WI38 (cell line): ENCODE results near the gene TOX2.

Source experiments
- H3K4me3 ChIP-seq: 2 replicates; pipeline ENCODE4 v1.5.1; 2011; ENCODE audit warnings: low read depth, mild to moderate bottlenecking, control low read depth, low read length
- TF ChIP-seq, protein P1 (sequence below): IDR thresholded peaks from 2 replicates; pipeline ENCODE4 v1.5.1; 2012; ENCODE audit warnings: low read depth, mild to moderate bottlenecking, control low read depth, low read length

Gene TOX2

GRCh38 chr20:43914311-43915210, at the start of gene TOX2:
Gene TOX2, plus strand, starts transcription at chr20:43914852. Its CDS starts 40 bp downstream, at chr20:43914892.
- TF ChIP-seq, protein P1, sequence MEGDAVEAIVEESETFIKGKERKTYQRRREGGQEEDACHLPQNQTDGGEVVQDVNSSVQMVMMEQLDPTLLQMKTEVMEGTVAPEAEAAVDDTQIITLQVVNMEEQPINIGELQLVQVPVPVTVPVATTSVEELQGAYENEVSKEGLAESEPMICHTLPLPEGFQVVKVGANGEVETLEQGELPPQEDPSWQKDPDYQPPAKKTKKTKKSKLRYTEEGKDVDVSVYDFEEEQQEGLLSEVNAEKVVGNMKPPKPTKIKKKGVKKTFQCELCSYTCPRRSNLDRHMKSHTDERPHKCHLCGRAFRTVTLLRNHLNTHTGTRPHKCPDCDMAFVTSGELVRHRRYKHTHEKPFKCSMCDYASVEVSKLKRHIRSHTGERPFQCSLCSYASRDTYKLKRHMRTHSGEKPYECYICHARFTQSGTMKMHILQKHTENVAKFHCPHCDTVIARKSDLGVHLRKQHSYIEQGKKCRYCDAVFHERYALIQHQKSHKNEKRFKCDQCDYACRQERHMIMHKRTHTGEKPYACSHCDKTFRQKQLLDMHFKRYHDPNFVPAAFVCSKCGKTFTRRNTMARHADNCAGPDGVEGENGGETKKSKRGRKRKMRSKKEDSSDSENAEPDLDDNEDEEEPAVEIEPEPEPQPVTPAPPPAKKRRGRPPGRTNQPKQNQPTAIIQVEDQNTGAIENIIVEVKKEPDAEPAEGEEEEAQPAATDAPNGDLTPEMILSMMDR = no peak
- H3K4me3 ChIP-seq = peak within 1 kb of the TSS; percentile 77

DNA sequence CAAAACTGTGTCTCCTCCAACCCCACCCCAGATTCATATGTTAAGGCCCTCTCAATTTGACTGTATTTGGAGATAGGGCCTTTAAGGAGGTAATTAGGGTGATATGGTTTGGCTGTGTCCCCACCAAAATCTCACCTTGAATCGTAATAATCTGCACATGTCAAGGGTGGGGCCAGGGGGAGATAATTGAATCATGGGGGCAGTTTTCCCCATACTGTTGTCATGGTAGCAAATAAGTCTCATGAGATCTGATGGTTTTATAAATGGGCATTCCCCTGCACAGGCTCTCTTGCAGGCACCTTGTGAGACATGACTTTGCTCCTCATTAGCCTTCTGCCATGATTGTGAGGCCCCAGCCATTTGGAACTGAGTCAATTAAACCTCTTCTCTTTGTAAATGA, 46.6 kb upstream of the TOX2 start:
- TF ChIP-seq, protein P1 = no peak
- no peak overlapping the region for H3K4me3 ChIP-seq

- TF ChIP-seq, protein P1 = no peak
These were observed 44.2 kb upstream of the TOX2 start for GRCh38 chr20:43870484-43870883.

DNA sequence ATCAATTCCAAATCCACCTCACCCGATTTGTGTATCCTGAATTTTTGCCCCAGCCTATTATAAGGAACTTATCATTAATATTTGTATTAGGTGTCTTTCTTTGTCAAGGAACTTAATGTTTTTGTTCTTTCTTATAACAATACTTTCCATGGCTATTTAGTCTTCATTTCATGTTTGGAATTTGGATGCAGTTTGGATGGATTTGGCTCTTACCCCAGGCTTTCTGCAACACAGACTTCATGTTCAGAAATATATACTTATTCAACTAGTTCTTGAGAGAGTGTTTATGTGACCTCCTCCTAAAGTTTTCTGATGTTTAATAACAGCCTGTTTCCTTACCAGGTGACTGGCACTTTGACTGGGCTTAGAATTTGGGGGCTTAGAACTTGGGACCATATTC, 35.9 kb upstream of the TOX2 start:
- no peak overlapping the region for H3K4me3 ChIP-seq
- TF ChIP-seq, protein P1 = no peak

More at GRCh38 chr20:43870484-43870883, 44.2 kb upstream of the TOX2 start:
- H3K4me3 ChIP-seq = no peak overlapping the region

- no peak overlapping the region for H3K4me3 ChIP-seq
- TF ChIP-seq, protein P1 = no peak
These were observed 20.7 kb upstream of the TOX2 start for GRCh38 chr20:43893930-43894329.

DNA sequence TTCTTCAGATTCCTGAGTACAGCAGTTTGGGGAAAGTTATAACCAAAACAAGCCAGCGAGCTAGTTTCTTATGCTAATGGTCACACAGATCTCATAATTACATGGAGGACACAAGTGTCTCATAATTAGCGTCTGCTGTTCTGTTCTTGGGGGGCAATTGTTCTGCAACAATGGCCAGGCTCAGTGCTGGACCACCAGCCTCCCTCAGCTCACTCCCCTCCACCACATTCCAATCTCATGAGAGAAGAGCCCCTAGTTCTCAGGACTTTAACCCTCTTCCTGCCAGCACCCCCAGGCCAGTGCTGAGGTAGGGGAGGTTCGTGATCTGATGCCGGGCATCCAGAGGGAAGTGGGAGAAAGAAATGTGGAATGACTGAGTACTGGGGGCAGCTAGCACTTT, 20.2 kb upstream of the TOX2 start:
- TF ChIP-seq, protein P1 = no peak
- H3K4me3 ChIP-seq = no peak overlapping the region

GRCh38 chr20:43895235-43895634, 19.4 kb upstream of the TOX2 start:
- TF ChIP-seq, protein P1 = no peak
- no peak overlapping the region for H3K4me3 ChIP-seq
